NCI-H2196 treated with DMSO at 0.1 percent for 48 hours (cell line): Measurements from ENCODE around the gene CARD11.
"Not testable (repeated sequence)": the region's sequence is repeated elsewhere in the genome, so short reads cannot be mapped to it uniquely, and the experiment has no call there.

Experiments
- DNase-seq: peaks from one replicate; lab custom pipeline; 2025; ENCODE audit not compliant: unreplicated experiment; lab: John Stamatoyannopoulos, UW

The CARD11 gene

GRCh38 chr7:2966466-2967078 is 77.1 kb downstream of the CARD11 start:
- no peak for DNase-seq

- no peak for DNase-seq
Observed at GRCh38 chr7:2965745-2966270, 77.9 kb downstream of the CARD11 start.

- no peak for DNase-seq
Observed at GRCh38 chr7:2965301-2965700, 78.4 kb downstream of the CARD11 start.

DNA sequence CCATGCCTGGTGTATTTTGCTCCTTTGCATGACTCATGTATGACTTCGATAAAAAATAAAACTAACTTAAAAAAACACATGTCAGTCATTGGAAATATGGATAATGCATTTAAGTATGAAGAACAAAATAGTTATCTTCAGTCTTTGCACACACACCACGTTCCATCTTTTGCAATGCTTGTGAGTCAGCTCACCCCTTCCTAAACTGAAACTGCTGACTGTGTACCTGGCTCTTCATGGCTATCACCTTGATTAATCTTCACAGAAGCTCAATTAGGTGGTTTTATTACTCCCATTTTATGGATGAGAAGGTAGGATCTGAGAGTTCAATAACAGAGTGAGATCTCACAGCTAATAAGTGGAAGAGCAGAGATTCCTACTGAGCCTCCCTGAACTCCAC is 79.5 kb downstream of the CARD11 start:
- no peak for DNase-seq

DNA sequence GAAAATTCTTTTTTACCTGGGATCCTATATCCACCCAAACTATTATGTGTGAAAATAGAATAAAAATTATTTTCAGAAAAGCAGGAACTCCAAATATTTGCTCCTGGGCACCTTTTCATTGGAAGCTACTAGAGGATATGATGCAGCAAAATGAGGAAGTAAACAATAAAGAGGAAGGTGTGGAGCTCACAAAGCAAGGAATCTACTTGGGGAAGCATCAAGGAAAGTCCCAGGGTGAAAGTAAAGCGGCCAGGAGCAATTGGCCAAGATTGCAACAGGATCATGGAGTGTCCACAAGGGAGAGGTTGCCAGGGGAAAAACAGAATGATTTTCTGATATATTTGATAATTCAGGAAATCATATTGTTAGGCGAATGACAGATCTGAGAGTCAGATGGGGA is 80.8 kb downstream of the CARD11 start:
- no peak for DNase-seq

DNA sequence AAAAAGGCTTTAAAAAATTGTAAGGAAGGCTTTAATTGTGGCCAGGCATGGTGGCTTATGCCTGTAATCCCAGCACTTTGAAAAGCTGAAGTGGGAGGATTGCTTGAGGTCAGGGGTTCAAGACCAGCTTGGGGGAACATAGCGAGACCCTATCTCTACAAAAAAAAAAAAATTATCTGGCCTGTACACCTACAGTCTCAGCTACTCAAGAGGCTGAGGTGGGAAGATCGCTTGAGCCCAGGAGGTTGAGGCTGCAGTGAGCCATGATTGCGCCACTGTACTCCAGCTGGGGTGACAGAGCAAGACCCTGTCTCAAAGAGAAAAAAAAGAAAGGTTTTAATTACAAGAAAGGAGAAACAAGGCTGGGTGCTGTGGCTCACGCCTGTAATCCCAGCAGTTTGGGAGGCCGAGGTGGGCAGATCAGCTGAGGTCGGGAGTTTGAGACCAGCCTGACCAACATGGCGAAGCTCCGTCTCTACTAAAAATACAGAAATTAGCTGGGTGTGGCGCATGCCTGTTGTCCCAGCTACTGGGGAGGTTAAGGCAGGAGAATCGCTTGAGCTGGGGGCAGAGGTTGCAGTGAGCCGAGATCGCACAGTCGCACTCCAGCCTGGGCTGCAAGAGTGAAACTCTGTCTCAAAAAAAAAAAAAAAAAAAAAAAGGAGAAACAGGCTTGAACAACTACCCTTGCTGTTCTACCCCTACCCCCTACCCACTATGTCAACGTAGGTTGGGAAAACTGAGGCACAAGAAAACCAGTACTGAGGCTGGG is 83.7 kb downstream of the CARD11 start:
- DNase-seq = no peak

DNA sequence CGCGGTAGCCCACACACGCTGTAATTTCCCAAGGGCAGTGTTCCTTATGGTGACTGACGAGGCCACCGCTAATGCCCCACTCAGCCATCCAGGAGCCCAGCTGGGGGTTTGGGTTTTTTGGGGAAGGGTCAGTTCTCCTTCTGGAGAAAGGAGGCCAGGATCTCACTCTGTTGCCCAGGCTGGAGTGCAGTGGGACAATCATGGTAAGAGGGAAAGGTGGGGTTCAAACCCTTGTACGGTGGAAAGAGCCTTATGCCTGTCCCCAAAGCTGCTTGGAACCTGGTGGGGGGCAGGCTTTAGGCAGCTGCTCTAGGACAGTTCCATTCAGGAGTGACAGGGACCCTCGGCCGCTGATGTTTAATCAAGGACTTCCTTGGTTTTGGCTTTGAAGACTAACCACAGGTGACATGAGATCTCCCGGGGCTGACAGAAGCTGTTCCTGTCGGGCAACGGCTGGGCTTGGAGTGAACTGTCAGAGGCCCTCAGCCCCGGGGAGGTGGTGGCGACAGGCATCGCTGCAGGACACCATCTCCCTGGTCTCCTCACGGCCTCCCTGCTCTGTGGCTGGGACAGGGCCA is 84.5 kb downstream of the CARD11 start:
- no peak for DNase-seq

- DNase-seq = no peak
Observed at GRCh38 chr7:2958416-2959102, 85.1 kb downstream of the CARD11 start.

GRCh38 chr7:2957369-2957727 is 86.3 kb downstream of the CARD11 start:
- not testable (repeated sequence) for DNase-seq

GRCh38 chr7:2956526-2957368 is 86.9 kb downstream of the CARD11 start:
- no peak for DNase-seq

GRCh38 chr7:2956076-2956475 is 87.6 kb downstream of the CARD11 start:
- DNase-seq = no peak

GRCh38 chr7:2955269-2955668 is 88.4 kb downstream of the CARD11 start:
- no peak for DNase-seq

DNA sequence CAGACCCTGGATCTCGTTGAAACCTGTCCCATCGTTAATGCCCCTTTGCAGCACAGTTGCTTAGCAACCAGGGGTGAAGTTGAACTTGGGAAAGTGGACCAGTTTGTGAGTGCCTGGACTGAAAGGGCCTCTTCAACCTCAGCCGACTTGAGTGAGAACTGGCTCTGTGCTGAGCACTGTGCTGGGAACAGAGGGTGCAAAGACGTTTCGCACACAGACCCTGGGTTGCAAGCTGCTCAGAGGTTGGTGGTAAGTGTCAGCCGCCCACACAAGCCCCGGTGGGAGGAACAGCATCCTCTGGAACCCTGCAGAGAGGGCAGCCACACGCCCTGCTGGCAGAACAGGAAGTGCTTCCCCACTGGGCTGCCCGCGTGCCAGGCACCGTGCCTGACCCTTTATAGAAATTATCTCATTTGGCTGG is 89.2 kb downstream of the CARD11 start:
- no peak for DNase-seq

DNA sequence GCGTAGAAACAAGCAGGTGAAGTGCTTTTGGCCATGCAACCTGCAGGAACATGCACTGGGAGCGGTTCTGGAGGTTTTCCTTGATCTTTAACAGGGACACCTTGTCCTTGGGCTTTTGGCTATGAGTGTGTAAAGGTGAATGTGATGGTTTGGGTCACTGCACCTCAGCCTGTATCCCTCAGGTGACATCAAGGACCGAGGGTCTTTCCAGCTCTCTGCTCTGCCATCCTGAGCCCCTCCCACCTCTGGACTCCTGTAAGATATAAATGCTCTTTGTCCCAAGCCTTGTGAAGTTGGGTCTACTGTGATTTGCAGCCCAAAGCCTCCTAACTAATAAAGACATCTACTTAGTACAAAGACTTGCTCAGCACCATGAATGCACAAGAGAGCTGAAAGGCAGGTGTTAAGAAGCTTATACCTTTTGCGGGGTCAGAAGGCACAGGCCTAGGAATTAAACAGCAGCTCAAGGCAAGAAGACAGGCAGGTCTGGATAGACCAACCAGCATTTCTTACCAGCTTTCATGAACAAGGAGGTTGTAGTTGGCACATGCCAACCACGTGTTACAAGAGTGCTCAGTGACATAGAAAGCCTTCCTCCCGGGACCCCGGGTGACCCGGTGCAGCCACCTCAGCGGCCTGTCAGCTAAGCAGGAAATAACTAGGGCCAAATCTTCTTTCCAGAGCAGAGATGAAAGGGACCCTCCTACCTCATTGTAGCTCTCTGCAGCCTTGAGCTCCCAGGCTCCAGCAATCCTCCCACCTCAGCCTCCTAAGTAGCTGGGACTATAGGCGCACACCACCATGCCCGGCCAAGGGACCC is 89.9 kb downstream of the CARD11 start:
- no peak for DNase-seq

DNA sequence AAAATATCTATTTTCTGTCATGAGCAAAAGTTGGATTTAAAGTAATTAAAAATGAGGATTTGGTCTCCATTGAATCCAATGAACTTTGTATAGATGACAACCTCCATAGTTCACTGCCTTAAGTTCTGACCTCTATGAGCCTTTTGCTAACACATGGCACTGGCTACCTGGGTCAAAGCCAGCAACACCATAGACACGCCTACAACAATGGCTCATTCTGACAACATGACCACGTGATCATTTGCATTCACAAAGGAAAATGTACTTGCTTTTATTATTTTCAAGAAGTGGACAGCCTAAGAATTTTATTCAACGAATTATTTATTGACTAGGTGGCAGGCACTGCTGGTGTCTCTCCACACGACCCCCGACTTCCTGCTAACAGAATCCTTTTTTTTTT is 90.6 kb downstream of the CARD11 start:
- DNase-seq = no peak

DNA sequence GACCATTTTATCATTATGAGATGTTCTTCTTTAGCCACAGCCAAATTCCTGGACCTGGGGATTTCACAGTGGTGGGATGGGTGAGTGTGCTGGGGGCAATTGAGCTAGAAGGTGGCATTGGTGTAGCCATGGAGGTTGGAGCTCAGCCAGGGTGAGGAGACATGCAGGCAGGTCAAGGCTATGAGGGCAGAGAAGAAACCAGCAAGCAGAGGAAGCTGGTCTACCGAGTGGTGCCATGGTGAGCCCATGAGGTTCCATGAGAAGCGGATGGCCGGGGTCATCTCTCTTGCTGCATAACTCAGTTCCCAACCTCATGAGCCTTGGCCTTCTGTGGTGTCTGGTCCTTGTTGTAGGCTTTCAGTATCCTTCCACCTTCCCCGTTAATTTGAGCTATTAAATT is 91.4 kb downstream of the CARD11 start:
- DNase-seq = no peak

DNA sequence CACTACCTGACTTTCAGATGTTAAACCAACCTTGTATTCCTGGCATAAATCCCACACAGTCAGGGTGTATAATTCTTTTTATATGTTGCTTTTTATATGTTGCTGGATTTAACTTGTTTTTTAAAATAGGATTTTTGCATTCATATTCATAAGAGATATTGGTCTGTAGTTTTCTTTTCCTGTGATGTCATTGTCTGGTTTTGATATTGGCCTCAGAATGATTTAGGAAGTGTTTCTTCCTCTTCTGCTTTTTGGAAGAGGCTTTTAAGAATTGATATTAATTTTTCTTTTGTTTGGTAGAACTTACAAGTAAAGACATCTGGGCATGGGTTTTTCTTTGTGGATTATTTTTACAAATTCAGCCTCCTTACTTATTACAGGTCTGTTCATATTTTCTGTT is 93.1 kb downstream of the CARD11 start:
- no peak for DNase-seq

GRCh38 chr7:2948749-2949148 is 94.9 kb downstream of the CARD11 start:
- no peak for DNase-seq

- no peak for DNase-seq
Observed at GRCh38 chr7:2947058-2947780, 96.4 kb downstream of the CARD11 start.
